ENCODE results near the gene KANSL1L.

- TF ChIP-seq CTCF (IDR thresholded peaks at IDR 0.05; ENCODE audit: insufficient read depth, low read length) = no peak
- TF ChIP-seq POLR2AphosphoS5 (IDR thresholded peaks at IDR 0.05; ENCODE audit: low read depth) = no peak
- no peak for TF ChIP-seq REST (IDR thresholded peaks at IDR 0.05; ENCODE audit: insufficient replicate concordance, low read depth)
Observed at GRCh38 chr2:210189452-210190138, 18.4 kb upstream of the KANSL1L start.
